Measurements from ENCODE around the gene CEND1.

DNA sequence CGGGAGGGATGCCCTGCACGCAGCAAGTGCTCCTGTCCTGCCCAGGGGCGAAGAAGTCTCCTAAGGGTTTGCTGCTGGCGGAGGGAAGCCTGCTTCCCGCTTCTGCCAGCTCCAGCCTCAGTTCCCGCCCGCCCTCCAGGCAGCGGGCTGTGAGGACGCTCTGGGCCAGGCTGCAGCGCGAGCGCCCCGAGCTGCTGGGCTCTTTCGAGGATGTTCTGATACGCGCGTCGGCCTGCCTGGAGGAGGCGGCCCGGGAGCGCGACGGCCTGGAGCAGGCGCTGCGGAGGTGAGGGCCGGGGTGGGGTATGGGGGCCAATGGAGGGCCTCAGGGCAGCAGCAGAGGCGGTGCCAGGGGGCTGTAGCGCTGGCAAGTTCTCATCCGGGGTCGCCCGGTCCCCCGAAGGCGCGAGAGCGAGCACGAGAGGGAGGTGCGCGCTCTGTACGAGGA, 40.0 kb upstream of the CEND1 start:
- TF ChIP-seq, protein P1, sequence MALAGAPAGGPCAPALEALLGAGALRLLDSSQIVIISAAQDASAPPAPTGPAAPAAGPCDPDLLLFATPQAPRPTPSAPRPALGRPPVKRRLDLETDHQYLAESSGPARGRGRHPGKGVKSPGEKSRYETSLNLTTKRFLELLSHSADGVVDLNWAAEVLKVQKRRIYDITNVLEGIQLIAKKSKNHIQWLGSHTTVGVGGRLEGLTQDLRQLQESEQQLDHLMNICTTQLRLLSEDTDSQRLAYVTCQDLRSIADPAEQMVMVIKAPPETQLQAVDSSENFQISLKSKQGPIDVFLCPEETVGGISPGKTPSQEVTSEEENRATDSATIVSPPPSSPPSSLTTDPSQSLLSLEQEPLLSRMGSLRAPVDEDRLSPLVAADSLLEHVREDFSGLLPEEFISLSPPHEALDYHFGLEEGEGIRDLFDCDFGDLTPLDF (CRISPR knock-in tag; IDR thresholded peaks at IDR 0.05): no peak
- TF ChIP-seq, protein P2, sequence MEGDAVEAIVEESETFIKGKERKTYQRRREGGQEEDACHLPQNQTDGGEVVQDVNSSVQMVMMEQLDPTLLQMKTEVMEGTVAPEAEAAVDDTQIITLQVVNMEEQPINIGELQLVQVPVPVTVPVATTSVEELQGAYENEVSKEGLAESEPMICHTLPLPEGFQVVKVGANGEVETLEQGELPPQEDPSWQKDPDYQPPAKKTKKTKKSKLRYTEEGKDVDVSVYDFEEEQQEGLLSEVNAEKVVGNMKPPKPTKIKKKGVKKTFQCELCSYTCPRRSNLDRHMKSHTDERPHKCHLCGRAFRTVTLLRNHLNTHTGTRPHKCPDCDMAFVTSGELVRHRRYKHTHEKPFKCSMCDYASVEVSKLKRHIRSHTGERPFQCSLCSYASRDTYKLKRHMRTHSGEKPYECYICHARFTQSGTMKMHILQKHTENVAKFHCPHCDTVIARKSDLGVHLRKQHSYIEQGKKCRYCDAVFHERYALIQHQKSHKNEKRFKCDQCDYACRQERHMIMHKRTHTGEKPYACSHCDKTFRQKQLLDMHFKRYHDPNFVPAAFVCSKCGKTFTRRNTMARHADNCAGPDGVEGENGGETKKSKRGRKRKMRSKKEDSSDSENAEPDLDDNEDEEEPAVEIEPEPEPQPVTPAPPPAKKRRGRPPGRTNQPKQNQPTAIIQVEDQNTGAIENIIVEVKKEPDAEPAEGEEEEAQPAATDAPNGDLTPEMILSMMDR (IDR thresholded peaks at IDR 0.05): no peak
- TF ChIP-seq, protein P3, sequence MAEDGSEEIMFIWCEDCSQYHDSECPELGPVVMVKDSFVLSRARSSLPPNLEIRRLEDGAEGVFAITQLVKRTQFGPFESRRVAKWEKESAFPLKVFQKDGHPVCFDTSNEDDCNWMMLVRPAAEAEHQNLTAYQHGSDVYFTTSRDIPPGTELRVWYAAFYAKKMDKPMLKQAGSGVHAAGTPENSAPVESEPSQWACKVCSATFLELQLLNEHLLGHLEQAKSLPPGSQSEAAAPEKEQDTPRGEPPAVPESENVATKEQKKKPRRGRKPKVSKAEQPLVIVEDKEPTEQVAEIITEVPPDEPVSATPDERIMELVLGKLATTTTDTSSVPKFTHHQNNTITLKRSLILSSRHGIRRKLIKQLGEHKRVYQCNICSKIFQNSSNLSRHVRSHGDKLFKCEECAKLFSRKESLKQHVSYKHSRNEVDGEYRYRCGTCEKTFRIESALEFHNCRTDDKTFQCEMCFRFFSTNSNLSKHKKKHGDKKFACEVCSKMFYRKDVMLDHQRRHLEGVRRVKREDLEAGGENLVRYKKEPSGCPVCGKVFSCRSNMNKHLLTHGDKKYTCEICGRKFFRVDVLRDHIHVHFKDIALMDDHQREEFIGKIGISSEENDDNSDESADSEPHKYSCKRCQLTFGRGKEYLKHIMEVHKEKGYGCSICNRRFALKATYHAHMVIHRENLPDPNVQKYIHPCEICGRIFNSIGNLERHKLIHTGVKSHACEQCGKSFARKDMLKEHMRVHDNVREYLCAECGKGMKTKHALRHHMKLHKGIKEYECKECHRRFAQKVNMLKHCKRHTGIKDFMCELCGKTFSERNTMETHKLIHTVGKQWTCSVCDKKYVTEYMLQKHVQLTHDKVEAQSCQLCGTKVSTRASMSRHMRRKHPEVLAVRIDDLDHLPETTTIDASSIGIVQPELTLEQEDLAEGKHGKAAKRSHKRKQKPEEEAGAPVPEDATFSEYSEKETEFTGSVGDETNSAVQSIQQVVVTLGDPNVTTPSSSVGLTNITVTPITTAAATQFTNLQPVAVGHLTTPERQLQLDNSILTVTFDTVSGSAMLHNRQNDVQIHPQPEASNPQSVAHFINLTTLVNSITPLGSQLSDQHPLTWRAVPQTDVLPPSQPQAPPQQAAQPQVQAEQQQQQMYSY (CRISPR knock-in tag; IDR thresholded peaks at IDR 0.05): no peak
- peak; percentile 7; the same call in 1 of the 2 replicates for TF ChIP-seq SMAD3 (CRISPR knock-in tag; IDR thresholded peaks at IDR 0.05; ENCODE audit: borderline replicate concordance)
- TF ChIP-seq, protein P4, sequence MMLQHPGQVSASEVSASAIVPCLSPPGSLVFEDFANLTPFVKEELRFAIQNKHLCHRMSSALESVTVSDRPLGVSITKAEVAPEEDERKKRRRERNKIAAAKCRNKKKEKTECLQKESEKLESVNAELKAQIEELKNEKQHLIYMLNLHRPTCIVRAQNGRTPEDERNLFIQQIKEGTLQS (CRISPR knock-in tag; conservative IDR thresholded peaks at IDR 0.05): no peak
- TF ChIP-seq MXD4 (CRISPR knock-in tag; IDR thresholded peaks at IDR 0.05; ENCODE audit: borderline replicate concordance): no peak
- TF ChIP-seq, protein P5, sequence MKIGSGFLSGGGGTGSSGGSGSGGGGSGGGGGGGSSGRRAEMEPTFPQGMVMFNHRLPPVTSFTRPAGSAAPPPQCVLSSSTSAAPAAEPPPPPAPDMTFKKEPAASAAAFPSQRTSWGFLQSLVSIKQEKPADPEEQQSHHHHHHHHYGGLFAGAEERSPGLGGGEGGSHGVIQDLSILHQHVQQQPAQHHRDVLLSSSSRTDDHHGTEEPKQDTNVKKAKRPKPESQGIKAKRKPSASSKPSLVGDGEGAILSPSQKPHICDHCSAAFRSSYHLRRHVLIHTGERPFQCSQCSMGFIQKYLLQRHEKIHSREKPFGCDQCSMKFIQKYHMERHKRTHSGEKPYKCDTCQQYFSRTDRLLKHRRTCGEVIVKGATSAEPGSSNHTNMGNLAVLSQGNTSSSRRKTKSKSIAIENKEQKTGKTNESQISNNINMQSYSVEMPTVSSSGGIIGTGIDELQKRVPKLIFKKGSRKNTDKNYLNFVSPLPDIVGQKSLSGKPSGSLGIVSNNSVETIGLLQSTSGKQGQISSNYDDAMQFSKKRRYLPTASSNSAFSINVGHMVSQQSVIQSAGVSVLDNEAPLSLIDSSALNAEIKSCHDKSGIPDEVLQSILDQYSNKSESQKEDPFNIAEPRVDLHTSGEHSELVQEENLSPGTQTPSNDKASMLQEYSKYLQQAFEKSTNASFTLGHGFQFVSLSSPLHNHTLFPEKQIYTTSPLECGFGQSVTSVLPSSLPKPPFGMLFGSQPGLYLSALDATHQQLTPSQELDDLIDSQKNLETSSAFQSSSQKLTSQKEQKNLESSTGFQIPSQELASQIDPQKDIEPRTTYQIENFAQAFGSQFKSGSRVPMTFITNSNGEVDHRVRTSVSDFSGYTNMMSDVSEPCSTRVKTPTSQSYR (CRISPR knock-in tag; IDR thresholded peaks at IDR 0.05): peak; percentile 66; the same call in 1 of the 2 replicates
- no peak for TF ChIP-seq FOXK1 (CRISPR knock-in tag; IDR thresholded peaks at IDR 0.05)
- TF ChIP-seq NFE2L1 (CRISPR knock-in tag; IDR thresholded peaks at IDR 0.05): peak; percentile 14; the same call in 1 of the 2 replicates
- TF ChIP-seq OVOL2 (CRISPR knock-in tag; IDR thresholded peaks at IDR 0.05; ENCODE audit: borderline replicate concordance): no peak
- TF ChIP-seq, protein P6, sequence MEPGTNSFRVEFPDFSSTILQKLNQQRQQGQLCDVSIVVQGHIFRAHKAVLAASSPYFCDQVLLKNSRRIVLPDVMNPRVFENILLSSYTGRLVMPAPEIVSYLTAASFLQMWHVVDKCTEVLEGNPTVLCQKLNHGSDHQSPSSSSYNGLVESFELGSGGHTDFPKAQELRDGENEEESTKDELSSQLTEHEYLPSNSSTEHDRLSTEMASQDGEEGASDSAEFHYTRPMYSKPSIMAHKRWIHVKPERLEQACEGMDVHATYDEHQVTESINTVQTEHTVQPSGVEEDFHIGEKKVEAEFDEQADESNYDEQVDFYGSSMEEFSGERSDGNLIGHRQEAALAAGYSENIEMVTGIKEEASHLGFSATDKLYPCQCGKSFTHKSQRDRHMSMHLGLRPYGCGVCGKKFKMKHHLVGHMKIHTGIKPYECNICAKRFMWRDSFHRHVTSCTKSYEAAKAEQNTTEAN (CRISPR knock-in tag; IDR thresholded peaks at IDR 0.05): no peak
- no peak; the same call in 1 of the 2 replicates for TF ChIP-seq TP53 (CRISPR knock-in tag; IDR thresholded peaks at IDR 0.05)
- TF ChIP-seq CBFB (CRISPR knock-in tag; IDR thresholded peaks at IDR 0.05; ENCODE audit: low read depth): no peak

All from WTC11 (cell line).